Lung (tissue), 12 donors: ENCODE results near the gene CEP192. TPM values are rescaled to one million over a fixed set of nuclear protein-coding genes. Genes with fewer than 3 reads are reported as not detected.

Source experiments
- ATAC-seq: fragments of 200-7000 bp; cut with Tn5 transposase; one replicate; pipeline ENCODE4 v1.9.1; 2020; ENCODE audit warnings: moderate number of reproducible peaks; ENCODE audit not compliant: insufficient read depth, low FRiP score
- DNase-seq, 3 donors: peaks; one replicate each; pipeline ENCODE4 v3.0.0-alpha.2; 2013 to 2017
- H3K27ac ChIP-seq, 2 donors: one replicate each; pipeline ENCODE4 v1.5.1; 2013; ENCODE audit warnings: mild to moderate bottlenecking in 2 of 2, moderate library complexity in 2 of 2, control low read depth in 1 of 2, inconsistent platforms in 1 of 2, low read depth in 1 of 2, low read length in 1 of 2
- H3K27me3 ChIP-seq, 3 donors: one replicate each; pipeline ENCODE4 v1.5.1; 2013; ENCODE audit warnings: low read length in 2 of 3; ENCODE audit not compliant: control insufficient read depth in 3 of 3, insufficient read depth in 3 of 3
- H3K36me3 ChIP-seq, 4 donors: one replicate each; pipeline ENCODE4 v1.5.1; 2013; ENCODE audit warnings: low read length in 4 of 4, mild to moderate bottlenecking in 1 of 4, moderate library complexity in 1 of 4; ENCODE audit not compliant: control insufficient read depth in 4 of 4, insufficient read depth in 4 of 4
- H3K4me1 ChIP-seq, 5 donors: one replicate each; pipeline ENCODE4 v1.5.1; 2013; ENCODE audit warnings: low read length in 5 of 5, mild to moderate bottlenecking in 2 of 5, moderate library complexity in 1 of 5; ENCODE audit not compliant: control insufficient read depth in 5 of 5, insufficient read depth in 5 of 5
- H3K4me3 ChIP-seq: one replicate; pipeline ENCODE4 v1.5.1; 2013; ENCODE audit warnings: mild to moderate bottlenecking, control low read depth, moderate library complexity
- H3K9ac ChIP-seq, 2 donors: one replicate each; pipeline ENCODE4 v1.5.1; 2013; ENCODE audit warnings: low read length in 2 of 2, control low read depth in 1 of 2; ENCODE audit not compliant: insufficient read depth in 1 of 2
- H3K9me3 ChIP-seq, 4 donors: one replicate each; pipeline ENCODE4 v1.5.1; 2013; ENCODE audit warnings: low read length in 3 of 4, mild to moderate bottlenecking in 1 of 4, moderate library complexity in 1 of 4; ENCODE audit not compliant: control insufficient read depth in 4 of 4, insufficient read depth in 3 of 4
- WGBS, 2 donors: extraction: QIAGEN DNeasy Blood & Tissue Kit; methylation state at CpG; one replicate each; pipeline ENCODE4 v1.1.7; 2013; 5-methylcytosine and 5-hydroxymethylcytosine counted together
- polyA plus RNA-seq, 2 donors: library from polyadenylated mRNA; stranded (reverse); fragments of 200-250 nt; gene quantifications; one replicate each; pipeline ENCODE4 v1.2.1, GENCODE V29; 2013
- total RNA-seq, 2 donors: library from RNA; depleted of rRNA in 1 of 2; stranded (reverse); fragments of >200 nt in 1 of 2; gene quantifications; one replicate each; pipeline ENCODE4 v1.2.1, GENCODE V29; 2014 to 2021
- TF ChIP-seq, protein P1 (sequence below): IDR thresholded peaks from 2 replicates; pipeline ENCODE4 v1.5.1; 2012; ENCODE audit warnings: mild to moderate bottlenecking; ENCODE audit errors: control extremely low read depth, extremely low read depth
- donor health status: control.
- donor health status: control.
- donor health status: Bipolar disorder and iron deficiency.
- donor health status: healthy.
- donor health status: DM: yes; HTN: yes; CAD: no.

CEP192 gene
- total and polyA plus RNA-seq, 4 donors, result 8.0 to 43.0 (median 16.6) TPM

DNA sequence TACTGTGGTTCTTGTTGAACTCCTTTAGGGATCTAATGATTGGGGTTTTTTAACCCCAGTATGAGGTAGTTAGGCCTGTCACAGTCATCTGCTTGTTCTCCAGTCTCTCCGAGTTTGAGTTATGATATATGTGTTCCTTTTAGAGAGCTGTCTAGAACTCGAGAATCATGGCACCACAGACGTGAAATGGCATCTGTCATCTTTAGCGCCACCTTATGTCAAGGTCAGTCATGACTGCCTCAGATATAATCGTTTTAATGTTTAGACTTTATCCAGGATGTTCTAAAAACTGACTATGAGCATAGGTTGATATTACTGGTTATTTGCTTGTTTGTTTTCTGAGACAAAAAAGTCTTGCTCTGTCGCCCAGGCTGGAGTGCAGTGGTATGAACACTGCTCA is 112.2 kb downstream of the CEP192 start:
- 87 to 93% methylated on average over 6 of the region's 6 CpGs for WGBS, 2 donors
- no peak for ATAC-seq
- H3K9me3 ChIP-seq, result peaks cover 0 to 5% (median 0%) of the 10 kb centered on the region in 4 donors
- H3K9ac ChIP-seq, result no peak overlapping the region
- H3K27ac ChIP-seq, result no peak overlapping the region
- H3K36me3 ChIP-seq, result peaks cover 20 to 65% (median 46%) of the 10 kb centered on the region in 4 donors
- no peak for DNase-seq
- H3K4me3 ChIP-seq, result no peak overlapping the region
- H3K27me3 ChIP-seq, result no peaks in the 10 kb centered on the region
- no peaks in the 10 kb centered on the region for H3K4me1 ChIP-seq
- TF ChIP-seq, protein P1, sequence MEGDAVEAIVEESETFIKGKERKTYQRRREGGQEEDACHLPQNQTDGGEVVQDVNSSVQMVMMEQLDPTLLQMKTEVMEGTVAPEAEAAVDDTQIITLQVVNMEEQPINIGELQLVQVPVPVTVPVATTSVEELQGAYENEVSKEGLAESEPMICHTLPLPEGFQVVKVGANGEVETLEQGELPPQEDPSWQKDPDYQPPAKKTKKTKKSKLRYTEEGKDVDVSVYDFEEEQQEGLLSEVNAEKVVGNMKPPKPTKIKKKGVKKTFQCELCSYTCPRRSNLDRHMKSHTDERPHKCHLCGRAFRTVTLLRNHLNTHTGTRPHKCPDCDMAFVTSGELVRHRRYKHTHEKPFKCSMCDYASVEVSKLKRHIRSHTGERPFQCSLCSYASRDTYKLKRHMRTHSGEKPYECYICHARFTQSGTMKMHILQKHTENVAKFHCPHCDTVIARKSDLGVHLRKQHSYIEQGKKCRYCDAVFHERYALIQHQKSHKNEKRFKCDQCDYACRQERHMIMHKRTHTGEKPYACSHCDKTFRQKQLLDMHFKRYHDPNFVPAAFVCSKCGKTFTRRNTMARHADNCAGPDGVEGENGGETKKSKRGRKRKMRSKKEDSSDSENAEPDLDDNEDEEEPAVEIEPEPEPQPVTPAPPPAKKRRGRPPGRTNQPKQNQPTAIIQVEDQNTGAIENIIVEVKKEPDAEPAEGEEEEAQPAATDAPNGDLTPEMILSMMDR, result no peak

DNA sequence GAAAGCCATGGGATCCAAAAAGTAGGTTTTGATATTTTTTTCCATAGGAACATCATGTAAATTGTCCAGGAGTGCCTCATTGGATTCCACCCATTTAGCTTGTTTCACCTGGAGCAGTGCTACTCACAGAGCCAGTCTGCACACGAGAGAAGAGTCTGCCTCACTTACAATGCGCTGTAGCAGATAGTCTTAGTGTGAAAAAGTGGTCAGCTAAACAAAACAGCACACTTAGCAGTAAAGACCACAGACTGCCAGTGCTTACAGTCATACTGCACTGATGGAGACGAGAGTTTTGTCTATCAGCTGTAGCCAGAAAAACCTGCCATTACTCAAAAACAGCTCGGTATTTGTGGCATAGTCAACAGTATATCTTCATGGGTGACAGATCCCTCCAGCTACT is 113.9 kb downstream of the CEP192 start:
- no peak overlapping the region for H3K27ac ChIP-seq
- no peaks in the 10 kb centered on the region for H3K4me1 ChIP-seq
- ATAC-seq, result no peak
- no peaks in the 10 kb centered on the region for H3K27me3 ChIP-seq
- H3K9ac ChIP-seq, result no peak overlapping the region
- H3K36me3 ChIP-seq, result peaks cover 29 to 73% (median 51%) of the 10 kb centered on the region in 4 donors
- WGBS, 2 donors, result 94 to 96% methylated on average over 4 of the region's 4 CpGs
- H3K4me3 ChIP-seq, result no peak overlapping the region
- TF ChIP-seq, protein P1, result no peak
- no peak for DNase-seq
- H3K9me3 ChIP-seq, result peaks cover 0 to 5% (median 0%) of the 10 kb centered on the region in 4 donors

DNA sequence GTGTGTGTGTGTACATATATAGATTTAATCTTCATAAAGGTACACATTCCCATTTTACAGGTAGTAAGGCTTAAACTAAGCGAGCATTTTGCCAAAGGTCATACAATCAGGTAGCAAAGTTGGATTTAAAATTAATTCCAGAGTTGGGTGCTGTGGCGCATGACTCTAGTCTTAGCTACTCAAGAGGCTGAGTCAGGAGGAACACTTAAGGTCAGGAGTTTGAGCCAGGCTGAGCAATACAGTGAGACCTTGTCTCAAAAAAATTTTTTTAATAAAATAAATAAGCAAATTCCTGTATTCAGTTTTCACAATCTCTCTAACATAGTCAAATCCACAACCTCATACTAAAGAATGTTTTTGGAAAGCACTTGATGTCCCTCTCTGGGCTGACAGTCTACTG is 115.9 kb downstream of the CEP192 start:
- Histone ChIP-seq H3K27me3 (no peaks in the 10 kb centered on the region), H3K4me1 (no peaks in the 10 kb centered on the region), H3K27ac (no peak overlapping the region), H3K4me3 (no peak overlapping the region), H3K36me3 (peaks cover 30 to 58% (median 43%) of the 10 kb centered on the region in 4 donors), H3K9ac (no peak overlapping the region), H3K9me3 (peaks cover 0 to 5% (median 0%) of the 10 kb centered on the region in 4 donors)
- ATAC-seq (no peak), DNase-seq (no peak)
- TF ChIP-seq, protein P1, result no peak
- 96 to 97% methylated on average over 2 of the region's 2 CpGs for WGBS, 2 donors

DNA sequence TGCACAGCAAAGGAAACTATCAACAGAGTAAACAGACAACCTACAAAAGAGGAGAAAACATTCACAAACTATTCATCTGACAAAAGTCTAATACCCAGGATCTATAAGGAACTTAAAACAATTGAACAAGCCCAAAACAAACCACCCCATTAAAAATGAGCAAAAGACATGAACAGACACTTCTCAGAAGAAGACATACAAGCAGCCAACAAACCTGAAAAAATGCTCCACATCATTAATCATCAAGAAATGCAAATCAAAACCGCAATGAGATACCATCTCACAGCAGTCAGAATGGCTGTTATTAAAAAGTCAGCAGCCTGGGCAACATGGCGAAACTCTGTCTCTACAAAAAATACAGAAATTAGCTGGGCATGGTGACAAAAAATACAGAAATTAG is 117.2 kb downstream of the CEP192 start:
- Histone ChIP-seq H3K27me3 (no peaks in the 10 kb centered on the region), H3K36me3 (peaks cover 21 to 57% (median 43%) of the 10 kb centered on the region in 4 donors), H3K9ac (no peak overlapping the region), H3K4me3 (no peak overlapping the region), H3K27ac (no peak overlapping the region), H3K4me1 (no peaks in the 10 kb centered on the region), H3K9me3 (peaks cover 0 to 5% (median 0%) of the 10 kb centered on the region in 4 donors)
- no peak for ATAC-seq
- 98 to 100% methylated on average over 2 of the region's 2 CpGs for WGBS, 2 donors
- DNase-seq, result no peak
- TF ChIP-seq, protein P1, result no peak
